IMR-90 (cell line): ENCODE data around the gene CTNND2. TPM values are rescaled to one million over a fixed set of nuclear protein-coding genes. Genes with fewer than 3 reads are reported as not detected.

Experiments used
- ATAC-seq: fragments of 200-7000 bp; cut with Tn5 transposase; 2 replicates; pipeline ENCODE4 v1.9.1; 2020; ENCODE audit warnings: low read depth, mild to moderate bottlenecking, moderate library complexity
- BruUV-seq: library from RNA; stranded (reverse); fragments of 400-500 nt; replicated peaks from 2 replicates; lab custom pipeline; 2021; lab: Mats Ljungman, UMichigan
- CTCF ChIA-PET: fragments of 300-600 bp; formaldehyde crosslinking; extraction: SDS; loops from one replicate; lab custom pipeline; 2021; ENCODE audit warnings: antibody characterized with exemption; lab: Yijun Ruan, JAX
- POLR2A ChIA-PET: fragments of 300-600 bp; sonication (Branson Sonifier 250); formaldehyde crosslinking; loops from one replicate; lab custom pipeline; 2022; ENCODE audit warnings: antibody characterized with exemption; ENCODE audit not compliant: unreplicated experiment; lab: Charles Lee
- DNase-seq: peaks from one replicate; pipeline ENCODE4 v3.0.0; 2013
- H2AFZ ChIP-seq: replicated peaks from 2 replicates; pipeline ENCODE3; 2013; ENCODE audit warnings: low read length, mild to moderate bottlenecking; ENCODE audit not compliant: poor library complexity
- H2AK5ac ChIP-seq: 2 replicates; pipeline ENCODE4 v1.6.1; 2013; ENCODE audit warnings: low read depth, low read length, inconsistent platforms
- H2AK9ac ChIP-seq: replicated peaks from 2 replicates; pipeline ENCODE3; 2013; ENCODE audit warnings: mild to moderate bottlenecking, low read depth, low read length, moderate library complexity; ENCODE audit not compliant: poor library complexity
- H2BK120ac ChIP-seq: 2 replicates; pipeline ENCODE4 v1.6.1; 2013; ENCODE audit warnings: low read depth, low read length, inconsistent platforms
- H2BK15ac ChIP-seq: 3 replicates; pipeline ENCODE4 v1.6.1; 2013; ENCODE audit warnings: low read depth, low read length, inconsistent platforms
- H2BK20ac ChIP-seq: 2 replicates; pipeline ENCODE4 v1.6.1; 2013; ENCODE audit warnings: low read depth, mild to moderate bottlenecking, inconsistent platforms, low read length, moderate library complexity
- H2BK5ac ChIP-seq: 2 replicates; pipeline ENCODE4 v1.6.1; 2013; ENCODE audit warnings: mild to moderate bottlenecking, low read depth, low read length, inconsistent platforms; ENCODE audit not compliant: poor library complexity, severe bottlenecking
- H3K14ac ChIP-seq: replicated peaks from 2 replicates; pipeline ENCODE4 v1.6.1; 2013; ENCODE audit warnings: low read depth, low read length, inconsistent platforms
- H3K18ac ChIP-seq: 2 replicates; pipeline ENCODE4 v1.6.1; 2013; ENCODE audit warnings: low read depth, low read length, control low read depth
- H3K23ac ChIP-seq: 2 replicates; pipeline ENCODE4 v1.6.1; 2013; ENCODE audit warnings: low read depth, low read length, inconsistent platforms
- H3K27ac ChIP-seq: 2 replicates; pipeline ENCODE4 v1.5.1; 2013; ENCODE audit warnings: mild to moderate bottlenecking, control low read depth, low read length; ENCODE audit not compliant: insufficient read depth
- H3K27me3 ChIP-seq: 2 replicates; pipeline ENCODE4 v1.6.1; 2013; ENCODE audit warnings: low read length; ENCODE audit not compliant: control insufficient read depth, insufficient read depth
- H3K36me3 ChIP-seq: 2 replicates; pipeline ENCODE4 v1.6.1; 2013; ENCODE audit warnings: low read length, mixed read lengths; ENCODE audit not compliant: control insufficient read depth, insufficient read depth
- H3K4ac ChIP-seq: 2 replicates; pipeline ENCODE4 v1.6.1; 2013; ENCODE audit warnings: low read depth, low read length, inconsistent platforms
- H3K4me1 ChIP-seq: 2 replicates; pipeline ENCODE4 v1.6.1; 2013; ENCODE audit warnings: low read length, mixed read lengths; ENCODE audit not compliant: control insufficient read depth, insufficient read depth
- H3K4me2 ChIP-seq: 2 replicates; pipeline ENCODE4 v1.6.1; 2013; ENCODE audit warnings: low read depth, mild to moderate bottlenecking, control low read depth, low read length, moderate library complexity
- H3K4me3 ChIP-seq: 2 replicates; pipeline ENCODE4 v1.5.1; 2013; ENCODE audit warnings: low read depth, mild to moderate bottlenecking, control low read depth, low read length, moderate library complexity; ENCODE audit not compliant: insufficient read depth
- H3K56ac ChIP-seq: 2 replicates; pipeline ENCODE4 v1.6.1; 2013; ENCODE audit warnings: low read length, inconsistent platforms; ENCODE audit not compliant: insufficient read depth; ENCODE audit errors: extremely low read depth
- H3K79me1 ChIP-seq, 2 experiments: 2 replicates each; pipeline ENCODE4 v1.6.1; 2013; ENCODE audit warnings: low read length in 2 of 2, inconsistent platforms in 1 of 2, low read depth in 1 of 2
- H3K9ac ChIP-seq: 2 replicates; pipeline ENCODE4 v1.6.1; 2013; ENCODE audit warnings: low read depth, low read length, control low read depth
- H3K9me1 ChIP-seq: 2 replicates; pipeline ENCODE4 v1.6.1; 2013; ENCODE audit warnings: low read length, inconsistent platforms; ENCODE audit not compliant: insufficient read depth
- H3K9me3 ChIP-seq: 2 replicates; pipeline ENCODE4 v1.6.1; 2013; ENCODE audit warnings: low read length; ENCODE audit not compliant: control insufficient read depth, insufficient read depth
- H4K20me1 ChIP-seq: 2 replicates; pipeline ENCODE4 v1.6.1; 2013; ENCODE audit warnings: low read length, inconsistent platforms; ENCODE audit not compliant: insufficient read depth
- H4K5ac ChIP-seq: 2 replicates; pipeline ENCODE4 v1.6.1; 2013; ENCODE audit warnings: mild to moderate bottlenecking, low read depth, low read length, control low read depth
- H4K8ac ChIP-seq, 2 experiments: 2 replicates each; pipeline ENCODE4 v1.6.1; 2013; ENCODE audit warnings: low read depth in 2 of 2, low read length in 2 of 2, control low read depth in 1 of 2, inconsistent platforms in 1 of 2
- H4K91ac ChIP-seq: 2 replicates; pipeline ENCODE4 v1.6.1; 2013; ENCODE audit warnings: low read depth, low read length, inconsistent platforms; ENCODE audit not compliant: insufficient read depth
- BHLHE40 ChIP-seq: fragments of 150-350 bp; IDR thresholded peaks from 2 replicates; pipeline ENCODE4 v1.6.1; 2016; ENCODE audit warnings: mild to moderate bottlenecking, low read depth, low read length
- CEBPB ChIP-seq: IDR thresholded peaks from 2 replicates; pipeline ENCODE4 v1.6.1; 2012; ENCODE audit warnings: low read depth, low read length, improper control_type of control experiment
- CHD1 ChIP-seq: IDR thresholded peaks from 2 replicates; pipeline ENCODE4 v1.6.1; 2012; ENCODE audit warnings: low read depth, low read length, improper control_type of control experiment
- CTCF ChIP-seq: conservative IDR thresholded peaks from 2 replicates; pipeline ENCODE4 v1.5.1; 2012; ENCODE audit warnings: mild to moderate bottlenecking, low read depth, low read length, improper control_type of control experiment
- ELK1 ChIP-seq: fragments of 150-350 bp; IDR thresholded peaks from 2 replicates; pipeline ENCODE4 v1.6.1; 2016; ENCODE audit warnings: low read depth, mild to moderate bottlenecking, low read length, moderate library complexity, borderline replicate concordance
- FOS ChIP-seq: fragments of 150-350 bp; IDR thresholded peaks from 2 replicates; pipeline ENCODE4 v1.6.1; 2016; ENCODE audit warnings: low read depth, low read length
- MAFK ChIP-seq: IDR thresholded peaks from 2 replicates; pipeline ENCODE4 v1.6.1; 2012; ENCODE audit warnings: low read depth, low read length, improper control_type of control experiment
- MAZ ChIP-seq: IDR thresholded peaks from 2 replicates; pipeline ENCODE4 v1.6.1; 2012; ENCODE audit warnings: low read depth, mild to moderate bottlenecking, low read length, improper control_type of control experiment, moderate library complexity, borderline replicate concordance
- MXI1 ChIP-seq: IDR thresholded peaks from 2 replicates; pipeline ENCODE4 v1.6.1; 2012; ENCODE audit warnings: low read depth, mild to moderate bottlenecking, low read length, moderate library complexity, borderline replicate concordance
- NFE2L2 ChIP-seq: fragments of 150-350 bp; IDR thresholded peaks from 2 replicates; pipeline ENCODE4 v1.6.1; 2016; ENCODE audit warnings: low read depth, mild to moderate bottlenecking, low read length
- POLR2A ChIP-seq: IDR thresholded peaks from 2 replicates; pipeline ENCODE4 v1.6.1; 2012; ENCODE audit warnings: mild to moderate bottlenecking, low read depth, low read length
- RAD21 ChIP-seq: IDR thresholded peaks from 2 replicates; pipeline ENCODE4 v1.6.1; 2012; ENCODE audit warnings: low read length, improper control_type of control experiment
- RCOR1 ChIP-seq: IDR thresholded peaks from 2 replicates; pipeline ENCODE4 v1.6.1; 2012; ENCODE audit warnings: mild to moderate bottlenecking, low read length, improper control_type of control experiment; ENCODE audit not compliant: insufficient replicate concordance
- RFX5 ChIP-seq: IDR thresholded peaks from 2 replicates; pipeline ENCODE4 v1.8.0; 2012; ENCODE audit warnings: low read depth, mild to moderate bottlenecking, low read length, moderate library complexity
- USF2 ChIP-seq: fragments of 150-350 bp; IDR thresholded peaks from 2 replicates; pipeline ENCODE4 v1.6.1; 2017; ENCODE audit warnings: mild to moderate bottlenecking, antibody characterized with exemption, low read length, low read depth
- WGBS, 2 experiments: methylation state at CpG; one replicate each; pipeline versions ENCODE4 v1.1.5 to v1.1.7; 2013; ENCODE audit warnings: missing lambda C conversion rate in 2 of 2; ENCODE audit not compliant: insufficient read length in 1 of 2; ENCODE audit errors: extremely low coverage in 2 of 2; 5-methylcytosine and 5-hydroxymethylcytosine counted together
- dilution Hi-C: fragments of 300-500 bp; cut with HindIII; formaldehyde crosslinking; loops from one replicate; pipeline ENCODE4 v1.14.3; 2018; ENCODE audit warnings: low sequenced_read_pairs; ENCODE audit not compliant: unreplicated experiment
- in situ Hi-C: fragments of 300-500 bp; cut with MboI; formaldehyde crosslinking; loops from 3 replicates; pipeline ENCODE4 v1.14.3; 2019; ENCODE audit warnings: low sequenced_read_pairs, inconsistent platforms, mixed read lengths
- intact Hi-C: fragments of 100-400 bp; cut with micrococcal nuclease; formaldehyde crosslinking; loops from 2 replicates; pipeline ENCODE4 v1.10.0; 2022
- polyA plus RNA-seq, 3 experiments: library from polyadenylated mRNA; depleted of rRNA; stranded (reverse); fragments of >200 nt; gene quantifications; 2 replicates each; pipeline ENCODE4 v1.2.3, GENCODE V29; 2012; ENCODE audit warnings: low replicate concordance in 1 of 3
- total RNA-seq: library from RNA; depleted of rRNA; stranded (reverse); fragments of >200 nt; gene quantifications from 2 replicates; pipeline ENCODE4 v1.2.3, GENCODE V29; 2012

Gene CTNND2
- total and polyA plus RNA-seq, 2 of the 4 experiments (the other 2 are of a cell fraction), result not detected

- TF ChIP-seq MAFK, result no peak
- no peak for TF ChIP-seq FOS
- no peak for TF ChIP-seq RFX5
- TF ChIP-seq CEBPB, result no peak
- TF ChIP-seq ELK1, result no peak
- no peak for TF ChIP-seq RCOR1
- TF ChIP-seq USF2, result no peak
- no peak for TF ChIP-seq CTCF
- no peak for TF ChIP-seq POLR2A
- TF ChIP-seq MAZ, result no peak
- no peak for TF ChIP-seq RAD21
- TF ChIP-seq MXI1, result no peak
- TF ChIP-seq BHLHE40, result no peak
- TF ChIP-seq CHD1, result no peak
- TF ChIP-seq NFE2L2, result no peak
- Histone ChIP-seq H3K14ac (no peak overlapping the region), H2AFZ (no peak overlapping the region), H2BK15ac (no peak overlapping the region), H3K9me1 (no peaks in the 10 kb centered on the region), H2BK20ac (no peak overlapping the region), H3K23ac (no peak overlapping the region), H2BK5ac (no peak overlapping the region), H3K4me2 (no peak overlapping the region), H3K4ac (no peak overlapping the region), H4K8ac (no peak overlapping the region), H4K91ac (no peak overlapping the region), H3K27ac (no peak overlapping the region), H3K4me1 (no peaks in the 10 kb centered on the region), H2AK5ac (no peak overlapping the region), H3K9ac (no peak overlapping the region), H3K27me3 (no peaks in the 10 kb centered on the region), H4K5ac (no peak overlapping the region), H3K4me3 (no peak overlapping the region), H3K56ac (no peak overlapping the region), H2BK120ac (no peak overlapping the region), H3K18ac (no peak overlapping the region), H3K9me3 (no peaks in the 10 kb centered on the region), H4K20me1 (no peaks in the 10 kb centered on the region), H3K36me3 (no peaks in the 10 kb centered on the region), H2AK9ac (no peak overlapping the region), H3K79me1 (no peaks in the 10 kb centered on the region)
- CTCF ChIA-PET, result no interaction called here
- dilution Hi-C loops, result no loop called here
- ATAC-seq (no peak), DNase-seq (no peak)
- POLR2A ChIA-PET, result no interaction called here
- WGBS, 2 experiments, result no CpG with 5 or more reads among the region's 3 CpGs
- intact Hi-C loops, result no loop called here
- no TSS peak for BruUV-seq
- in situ Hi-C loops, result no loop called here
Observed at GRCh38 chr5:11227064-11227463, 677.2 kb downstream of the CTNND2 start.
